ENCODE measurements around the gene BCR.

The BCR gene

DNA sequence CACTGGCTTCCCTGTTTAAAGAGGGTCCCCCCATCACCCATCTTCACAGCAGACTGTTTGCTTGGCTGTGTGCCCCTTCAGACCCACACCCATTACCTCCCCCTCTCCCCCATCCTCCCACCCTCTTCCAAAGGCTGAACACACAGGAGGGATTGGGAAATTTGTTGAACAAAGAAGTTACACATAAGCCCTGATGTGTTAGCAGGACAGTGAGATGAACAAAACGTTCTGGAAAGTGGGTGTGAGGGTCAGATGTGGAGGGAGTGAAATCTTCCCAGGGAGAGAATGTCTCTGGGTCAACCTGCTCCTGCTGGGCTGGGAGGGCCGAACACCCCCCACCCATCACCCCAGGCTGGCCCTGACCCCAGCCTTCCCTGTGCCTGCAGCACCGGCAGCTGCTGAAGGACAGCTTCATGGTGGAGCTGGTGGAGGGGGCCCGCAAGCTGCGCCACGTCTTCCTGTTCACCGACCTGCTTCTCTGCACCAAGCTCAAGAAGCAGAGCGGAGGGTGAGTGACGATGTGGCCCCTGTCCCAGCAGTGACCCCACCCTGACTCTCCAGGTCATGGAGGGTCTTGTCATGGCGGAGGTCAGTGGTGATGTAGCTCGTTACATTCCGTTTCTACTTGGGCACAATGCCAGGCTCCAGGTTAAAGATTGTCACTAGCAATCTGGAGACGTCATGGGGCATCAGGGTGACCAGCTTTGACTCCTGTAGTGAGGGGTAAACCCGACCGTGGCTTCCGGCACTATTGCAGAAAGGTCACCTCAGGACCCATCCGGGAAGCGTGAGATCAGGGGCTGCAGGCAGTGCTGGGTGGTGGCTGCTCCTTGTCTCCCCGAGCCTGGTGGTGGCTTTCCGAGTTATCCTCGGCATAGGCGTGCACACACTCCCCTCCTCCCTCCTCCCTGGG is 103.5 kb downstream of the BCR start:
- H3K4me3 ChIP-seq (ENCODE audit: low read depth, low read length): no peak overlapping the region
- no peaks in the 10 kb centered on the region for H3K9me3 ChIP-seq (ENCODE audit: control insufficient read depth, insufficient read depth, low read length)
- peaks cover 90% of the 10 kb centered on the region for H3K36me3 ChIP-seq (ENCODE audit: control insufficient read depth, insufficient read depth, low read length)
- no peak overlapping the region for H3K27ac ChIP-seq (ENCODE audit: low read depth, low read length)
- no peak overlapping the region for H3K9ac ChIP-seq (ENCODE audit: low read depth, low read length)
- peaks cover 6% of the 10 kb centered on the region; the same call in 1 of the 2 replicates for H3K4me1 ChIP-seq (ENCODE audit: control insufficient read depth, insufficient read depth, low read length)
- H3K27me3 ChIP-seq (ENCODE audit: control insufficient read depth, insufficient read depth, low read length): no peaks in the 10 kb centered on the region

GRCh38 chr22:23284504-23285033 is 104.3 kb downstream of the BCR start:
- Histone ChIP-seq H3K4me3 (ENCODE audit: low read depth, low read length) (no peak overlapping the region), H3K9ac (ENCODE audit: low read depth, low read length) (no peak overlapping the region), H3K9me3 (ENCODE audit: control insufficient read depth, insufficient read depth, low read length) (no peaks in the 10 kb centered on the region), H3K36me3 (ENCODE audit: control insufficient read depth, insufficient read depth, low read length) (peaks cover 90% of the 10 kb centered on the region), H3K27ac (ENCODE audit: low read depth, low read length) (no peak overlapping the region), H3K27me3 (ENCODE audit: control insufficient read depth, insufficient read depth, low read length) (no peaks in the 10 kb centered on the region), H3K4me1 (ENCODE audit: control insufficient read depth, insufficient read depth, low read length) (peaks cover 6% of the 10 kb centered on the region; the same call in 1 of the 2 replicates)

- Histone ChIP-seq H3K9ac (ENCODE audit: low read depth, low read length) (no peak overlapping the region), H3K4me3 (ENCODE audit: low read depth, low read length) (no peak overlapping the region), H3K4me1 (ENCODE audit: control insufficient read depth, insufficient read depth, low read length) (peaks cover 6% of the 10 kb centered on the region; the same call in 1 of the 2 replicates), H3K27ac (ENCODE audit: low read depth, low read length) (no peak overlapping the region), H3K9me3 (ENCODE audit: control insufficient read depth, insufficient read depth, low read length) (no peaks in the 10 kb centered on the region), H3K27me3 (ENCODE audit: control insufficient read depth, insufficient read depth, low read length) (no peaks in the 10 kb centered on the region), H3K36me3 (ENCODE audit: control insufficient read depth, insufficient read depth, low read length) (peaks cover 89% of the 10 kb centered on the region)
Observed at GRCh38 chr22:23285236-23285635, 104.9 kb downstream of the BCR start.

DNA sequence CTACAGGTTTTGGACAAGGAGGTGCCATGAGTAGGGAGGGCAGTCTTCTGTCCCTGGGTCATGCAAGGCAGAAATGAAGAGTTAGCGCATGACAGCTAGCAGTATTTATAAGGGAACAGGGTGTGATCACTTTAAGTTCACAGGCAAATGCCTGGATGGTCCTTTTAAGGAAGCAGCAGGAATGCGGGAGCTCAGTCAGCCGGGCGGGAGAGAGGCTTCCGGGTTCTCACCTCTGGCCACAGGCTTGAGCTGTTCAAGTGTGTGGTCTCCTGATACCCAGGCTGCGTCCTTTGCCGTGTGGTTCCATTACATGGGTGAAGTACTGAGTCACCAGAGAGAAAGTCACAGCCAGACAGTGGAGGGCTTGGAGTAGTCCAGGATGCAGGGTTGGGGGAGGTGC is 105.4 kb downstream of the BCR start:
- Histone ChIP-seq H3K27me3 (ENCODE audit: control insufficient read depth, insufficient read depth, low read length) (no peaks in the 10 kb centered on the region), H3K27ac (ENCODE audit: low read depth, low read length) (no peak overlapping the region), H3K9ac (ENCODE audit: low read depth, low read length) (no peak overlapping the region), H3K4me1 (ENCODE audit: control insufficient read depth, insufficient read depth, low read length) (peaks cover 6% of the 10 kb centered on the region; the same call in 1 of the 2 replicates), H3K9me3 (ENCODE audit: control insufficient read depth, insufficient read depth, low read length) (no peaks in the 10 kb centered on the region), H3K36me3 (ENCODE audit: control insufficient read depth, insufficient read depth, low read length) (peaks cover 87% of the 10 kb centered on the region), H3K4me3 (ENCODE audit: low read depth, low read length) (no peak overlapping the region)

GRCh38 chr22:23286296-23286695 is 106.0 kb downstream of the BCR start:
- no peaks in the 10 kb centered on the region for H3K27me3 ChIP-seq (ENCODE audit: control insufficient read depth, insufficient read depth, low read length)
- no peaks in the 10 kb centered on the region for H3K9me3 ChIP-seq (ENCODE audit: control insufficient read depth, insufficient read depth, low read length)
- no peak overlapping the region for H3K4me3 ChIP-seq (ENCODE audit: low read depth, low read length)
- H3K36me3 ChIP-seq (ENCODE audit: control insufficient read depth, insufficient read depth, low read length): peaks cover 89% of the 10 kb centered on the region
- peaks cover 6% of the 10 kb centered on the region; the same call in 1 of the 2 replicates for H3K4me1 ChIP-seq (ENCODE audit: control insufficient read depth, insufficient read depth, low read length)
- no peak overlapping the region for H3K9ac ChIP-seq (ENCODE audit: low read depth, low read length)
- no peak overlapping the region for H3K27ac ChIP-seq (ENCODE audit: low read depth, low read length)

- Histone ChIP-seq H3K4me1 (ENCODE audit: control insufficient read depth, insufficient read depth, low read length) (no peaks in the 10 kb centered on the region), H3K27me3 (ENCODE audit: control insufficient read depth, insufficient read depth, low read length) (no peaks in the 10 kb centered on the region), H3K27ac (ENCODE audit: low read depth, low read length) (no peak overlapping the region), H3K4me3 (ENCODE audit: low read depth, low read length) (no peak overlapping the region), H3K9ac (ENCODE audit: low read depth, low read length) (no peak overlapping the region), H3K36me3 (ENCODE audit: control insufficient read depth, insufficient read depth, low read length) (peaks cover 96% of the 10 kb centered on the region), H3K9me3 (ENCODE audit: control insufficient read depth, insufficient read depth, low read length) (no peaks in the 10 kb centered on the region)
Observed at GRCh38 chr22:23287136-23288095, 107.1 kb downstream of the BCR start.

DNA sequence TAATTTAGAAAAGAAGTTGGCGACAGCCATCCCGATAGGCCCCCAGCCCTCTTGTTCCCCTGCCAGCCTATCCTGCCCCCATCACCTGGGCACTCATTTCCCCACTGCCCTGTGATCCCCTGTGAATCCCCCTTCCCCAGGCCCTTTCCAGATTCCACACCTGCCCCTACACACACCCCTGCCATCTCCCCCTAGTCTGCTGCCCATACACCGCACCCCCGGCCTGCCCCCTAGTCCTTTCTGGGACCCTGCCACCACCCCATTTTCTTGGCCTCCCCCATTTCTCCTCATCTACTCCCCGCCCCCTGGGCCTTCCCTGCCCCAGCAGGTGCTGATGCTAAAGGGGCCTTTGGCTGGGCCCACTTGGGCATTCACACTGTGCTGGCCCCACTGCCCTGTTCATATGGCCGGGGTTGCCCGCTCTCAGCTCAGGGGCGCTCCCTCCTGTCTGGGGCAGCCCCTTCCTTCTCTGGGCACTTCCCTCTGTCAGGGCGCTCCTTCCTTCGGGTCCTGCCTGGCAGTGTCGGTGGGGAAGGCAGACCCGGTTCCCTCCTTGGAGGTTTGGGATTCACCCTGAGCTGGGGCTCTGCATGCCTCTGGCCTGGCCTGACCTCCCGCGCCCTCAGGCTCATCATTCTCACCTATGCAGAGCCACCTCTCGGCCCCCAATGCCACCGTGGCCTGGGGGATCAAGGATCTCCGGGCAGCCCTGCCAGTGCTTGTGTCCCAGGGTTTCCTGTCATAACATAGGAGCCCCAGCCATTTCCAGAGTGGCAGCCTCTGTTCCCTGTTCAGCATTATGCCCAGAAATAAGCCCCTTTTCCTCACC is 108.2 kb downstream of the BCR start:
- H3K4me3 ChIP-seq (ENCODE audit: low read depth, low read length): no peak overlapping the region
- no peak overlapping the region for H3K27ac ChIP-seq (ENCODE audit: low read depth, low read length)
- no peak overlapping the region for H3K9ac ChIP-seq (ENCODE audit: low read depth, low read length)
- no peaks in the 10 kb centered on the region for H3K9me3 ChIP-seq (ENCODE audit: control insufficient read depth, insufficient read depth, low read length)
- no peaks in the 10 kb centered on the region for H3K27me3 ChIP-seq (ENCODE audit: control insufficient read depth, insufficient read depth, low read length)
- no peaks in the 10 kb centered on the region for H3K4me1 ChIP-seq (ENCODE audit: control insufficient read depth, insufficient read depth, low read length)
- H3K36me3 ChIP-seq (ENCODE audit: control insufficient read depth, insufficient read depth, low read length): peaks cover 96% of the 10 kb centered on the region

DNA sequence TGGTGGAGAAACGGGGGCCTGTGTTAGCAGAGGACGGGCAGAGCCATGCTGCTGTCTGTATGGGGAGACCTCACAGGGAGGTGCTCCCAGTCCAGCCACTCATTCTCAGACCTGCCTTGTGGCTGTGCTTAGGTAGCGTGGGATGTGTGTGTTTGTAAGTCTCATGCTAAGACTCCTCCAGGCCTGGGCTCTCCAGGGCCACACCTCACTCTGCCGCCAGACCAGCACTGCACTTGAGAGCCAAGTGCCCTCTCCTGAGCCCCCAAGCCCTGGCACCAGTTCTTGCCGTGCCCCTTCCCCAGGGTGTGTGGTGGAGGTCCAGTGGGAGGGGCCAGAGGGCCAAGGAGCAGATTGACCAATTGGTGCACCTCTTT is 108.8 kb downstream of the BCR start:
- Histone ChIP-seq H3K36me3 (ENCODE audit: control insufficient read depth, insufficient read depth, low read length) (peaks cover 96% of the 10 kb centered on the region), H3K4me1 (ENCODE audit: control insufficient read depth, insufficient read depth, low read length) (no peaks in the 10 kb centered on the region), H3K9me3 (ENCODE audit: control insufficient read depth, insufficient read depth, low read length) (no peaks in the 10 kb centered on the region), H3K27me3 (ENCODE audit: control insufficient read depth, insufficient read depth, low read length) (no peaks in the 10 kb centered on the region), H3K4me3 (ENCODE audit: low read depth, low read length) (no peak overlapping the region), H3K9ac (ENCODE audit: low read depth, low read length) (no peak overlapping the region), H3K27ac (ENCODE audit: low read depth, low read length) (no peak overlapping the region)

GRCh38 chr22:23289851-23290724 is 109.8 kb downstream of the BCR start:
- Histone ChIP-seq H3K4me3 (ENCODE audit: low read depth, low read length) (no peak overlapping the region), H3K27ac (ENCODE audit: low read depth, low read length) (no peak overlapping the region), H3K9ac (ENCODE audit: low read depth, low read length) (no peak overlapping the region), H3K4me1 (ENCODE audit: control insufficient read depth, insufficient read depth, low read length) (no peaks in the 10 kb centered on the region), H3K27me3 (ENCODE audit: control insufficient read depth, insufficient read depth, low read length) (no peaks in the 10 kb centered on the region), H3K36me3 (ENCODE audit: control insufficient read depth, insufficient read depth, low read length) (peaks cover 96% of the 10 kb centered on the region), H3K9me3 (ENCODE audit: control insufficient read depth, insufficient read depth, low read length) (no peaks in the 10 kb centered on the region)
